Loucy (cell line): ENCODE measurements around the gene ABHD15.

Experiments
- H2AFZ ChIP-seq: fragments of 200-600 bp; sonication (generic); 2 replicates; pipeline ENCODE4 v1.6.0; 2016; ENCODE audit warnings: antibody characterized with exemption, mild to moderate bottlenecking, low read length, moderate library complexity
- H3F3A ChIP-seq: fragments of 200-600 bp; 2 replicates; pipeline ENCODE4 v1.6.0; 2016; ENCODE audit warnings: antibody characterized with exemption, low read depth, mild to moderate bottlenecking
- H3K27me3 ChIP-seq: fragments of 200-600 bp; sonication (generic); 2 replicates; pipeline ENCODE4 v1.6.1; 2014; ENCODE audit warnings: low read length, mild to moderate bottlenecking; ENCODE audit not compliant: insufficient read depth, poor library complexity, severe bottlenecking
- H3K36me3 ChIP-seq: fragments of 200-600 bp; sonication (generic); 2 replicates; pipeline ENCODE4 v1.6.1; 2016; ENCODE audit warnings: low read length; ENCODE audit not compliant: insufficient read depth
- H3K4me1 ChIP-seq: fragments of 200-600 bp; sonication (generic); 2 replicates; pipeline ENCODE4 v1.5.1; 2014; ENCODE audit warnings: low read length, mild to moderate bottlenecking; ENCODE audit not compliant: insufficient read depth, poor library complexity, severe bottlenecking
- H3K4me2 ChIP-seq: fragments of 200-600 bp; sonication (generic); 2 replicates; pipeline ENCODE4 v1.6.0; 2014; ENCODE audit warnings: antibody characterized with exemption, low read length, low read depth, mild to moderate bottlenecking; ENCODE audit not compliant: poor library complexity, severe bottlenecking
- H3K4me3 ChIP-seq: fragments of 200-600 bp; sonication (generic); 2 replicates; pipeline ENCODE4 v1.5.1; 2014; ENCODE audit warnings: low read length, mild to moderate bottlenecking, mixed read lengths; ENCODE audit not compliant: poor library complexity, severe bottlenecking
- H3K79me2 ChIP-seq: fragments of 200-600 bp; sonication (generic); 2 replicates; pipeline ENCODE4 v1.6.1; 2014; ENCODE audit warnings: low read length; ENCODE audit not compliant: insufficient read depth
- H3K9ac ChIP-seq: fragments of 200-600 bp; sonication (generic); 2 replicates; pipeline ENCODE4 v1.6.0; 2014; ENCODE audit warnings: mild to moderate bottlenecking, low read depth, low read length, moderate library complexity; ENCODE audit not compliant: poor library complexity, severe bottlenecking
- H3K9me2 ChIP-seq: fragments of 200-600 bp; sonication (generic); replicated peaks from 2 replicates; pipeline ENCODE4 v1.6.1; 2016; ENCODE audit warnings: low read depth, low read length, mixed read lengths
- H3K9me3 ChIP-seq: fragments of 200-600 bp; sonication (generic); 2 replicates; pipeline ENCODE4 v1.6.1; 2014; ENCODE audit warnings: mild to moderate bottlenecking, antibody characterized with exemption, low read length, low read depth; ENCODE audit not compliant: insufficient read depth
- H4K20me1 ChIP-seq: fragments of 200-600 bp; sonication (generic); 2 replicates; pipeline ENCODE4 v1.6.0; 2014; ENCODE audit warnings: antibody characterized with exemption, low read length, mild to moderate bottlenecking; ENCODE audit not compliant: insufficient read depth, poor library complexity, severe bottlenecking
- CTCF ChIP-seq: fragments of 200-600 bp; sonication (generic); conservative IDR thresholded peaks from 2 replicates; pipeline ENCODE4 v1.5.1; 2014; ENCODE audit warnings: mild to moderate bottlenecking, antibody characterized with exemption, low read length
- EZH2phosphoT487 ChIP-seq: fragments of 200-600 bp; IDR thresholded peaks from 2 replicates; pipeline ENCODE4 v1.6.1; 2018; ENCODE audit warnings: antibody characterized with exemption, mild to moderate bottlenecking, moderate library complexity, borderline replicate concordance

The ABHD15 gene

DNA sequence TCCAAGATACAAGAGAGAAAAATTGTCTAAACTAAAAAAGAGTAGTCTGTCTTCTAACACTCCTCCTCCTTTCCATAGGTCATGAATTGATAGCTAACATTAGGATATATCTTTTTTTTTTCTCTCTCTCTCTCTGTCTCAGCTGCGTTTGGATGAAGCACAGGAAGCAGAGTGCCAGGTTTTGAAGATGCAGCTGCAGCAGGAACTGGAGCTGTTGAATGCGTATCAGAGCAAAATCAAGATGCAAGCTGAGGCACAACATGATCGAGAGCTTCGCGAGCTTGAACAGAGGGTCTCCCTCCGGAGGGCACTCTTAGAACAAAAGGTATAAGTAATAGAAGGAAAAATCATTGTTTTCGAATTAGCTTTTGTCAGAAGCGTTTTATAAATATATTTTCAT, 32.9 kb downstream of the ABHD15 start:
- H3K9me3 ChIP-seq = no peaks in the 10 kb centered on the region
- no peak overlapping the region for H3K4me3 ChIP-seq
- no peak overlapping the region for H3K4me2 ChIP-seq
- no peaks in the 10 kb centered on the region for H3K4me1 ChIP-seq
- H3K9me2 ChIP-seq = no peaks in the 10 kb centered on the region
- H2AFZ ChIP-seq = no peak overlapping the region
- H3K27me3 ChIP-seq = no peaks in the 10 kb centered on the region
- no peak overlapping the region for H3K9ac ChIP-seq
- H3K79me2 ChIP-seq = no peaks in the 10 kb centered on the region
- no peaks in the 10 kb centered on the region for H3F3A ChIP-seq
- H4K20me1 ChIP-seq = peaks cover 5% of the 10 kb centered on the region
- H3K36me3 ChIP-seq = peaks cover 51% of the 10 kb centered on the region
- TF ChIP-seq CTCF (no peak), EZH2phosphoT487 (no peak)

GRCh38 chr17:29526322-29526721, 40.5 kb downstream of the ABHD15 start:
- no peaks in the 10 kb centered on the region for H3K79me2 ChIP-seq
- H3K27me3 ChIP-seq = no peaks in the 10 kb centered on the region
- H4K20me1 ChIP-seq = no peaks in the 10 kb centered on the region
- no peak overlapping the region for H3K4me2 ChIP-seq
- no peak overlapping the region for H3K9ac ChIP-seq
- TF ChIP-seq EZH2phosphoT487 (no peak), CTCF (no peak)
- H2AFZ ChIP-seq = no peak overlapping the region
- no peak overlapping the region for H3K4me3 ChIP-seq
- no peaks in the 10 kb centered on the region for H3K9me2 ChIP-seq
- no peaks in the 10 kb centered on the region for H3K4me1 ChIP-seq
- H3K36me3 ChIP-seq = peaks cover 65% of the 10 kb centered on the region
- no peaks in the 10 kb centered on the region for H3F3A ChIP-seq
- H3K9me3 ChIP-seq = no peaks in the 10 kb centered on the region

DNA sequence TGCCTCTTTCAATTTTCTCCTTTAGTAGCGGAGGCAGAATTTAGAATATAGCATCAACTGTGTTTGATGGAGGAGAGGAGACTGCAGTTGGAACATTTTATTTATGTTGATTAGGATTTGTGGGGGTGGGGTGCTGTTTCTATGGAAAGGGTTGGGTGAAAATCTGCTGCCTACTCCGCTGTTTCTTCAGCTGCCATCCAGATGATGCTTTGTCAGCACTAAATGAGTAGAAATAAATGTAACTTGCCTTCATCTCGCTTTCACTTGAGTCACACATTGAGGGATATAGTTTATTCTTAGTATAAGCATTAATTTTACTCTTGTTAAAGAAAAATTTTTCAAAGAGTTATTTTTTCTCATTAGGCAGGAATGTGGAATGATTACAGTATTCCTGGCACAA, 42.1 kb downstream of the ABHD15 start:
- Histone ChIP-seq H4K20me1 (no peaks in the 10 kb centered on the region), H3K4me1 (no peaks in the 10 kb centered on the region), H3K9ac (no peak overlapping the region), H2AFZ (no peak overlapping the region), H3K9me3 (no peaks in the 10 kb centered on the region), H3K27me3 (no peaks in the 10 kb centered on the region), H3F3A (no peaks in the 10 kb centered on the region), H3K79me2 (no peaks in the 10 kb centered on the region), H3K4me3 (no peak overlapping the region), H3K36me3 (peaks cover 63% of the 10 kb centered on the region), H3K9me2 (no peaks in the 10 kb centered on the region), H3K4me2 (no peak overlapping the region)
- no peak for TF ChIP-seq EZH2phosphoT487
- no peak for TF ChIP-seq CTCF
